22Rv1 (cell line): Measurements from ENCODE around the gene TLCD2.
"Not testable (repeated sequence)": the region's sequence is repeated elsewhere in the genome, so short reads cannot be mapped to it uniquely, and the experiment has no call there.

Experiments used
- H3K27ac ChIP-seq: fragments of 450-650 bp; 2 replicates; pipeline ENCODE4 v1.5.1; 2017
- CTCF ChIP-seq: fragments of 450-650 bp; IDR thresholded peaks from 2 replicates; pipeline ENCODE4 v1.5.1; 2017; ENCODE audit warnings: mild to moderate bottlenecking
- ZFX ChIP-seq: fragments of 450-650 bp; IDR thresholded peaks from 2 replicates; pipeline ENCODE4 v1.6.1; 2017; ENCODE audit warnings: antibody characterized with exemption, borderline replicate concordance

The TLCD2 gene

GRCh38 chr17:1727876-1728630 is 17.9 kb upstream of the TLCD2 start:
- no peak overlapping the region for H3K27ac ChIP-seq
- TF ChIP-seq CTCF (no peak), ZFX (no peak)

GRCh38 chr17:1727258-1727789 is 17.1 kb upstream of the TLCD2 start:
- no peak overlapping the region for H3K27ac ChIP-seq

GRCh38 chr17:1726626-1727257 is 16.6 kb upstream of the TLCD2 start:
- TF ChIP-seq CTCF: no peak
- no peak for TF ChIP-seq ZFX
- H3K27ac ChIP-seq: no peak overlapping the region

More at GRCh38 chr17:1727258-1727789, 17.1 kb upstream of the TLCD2 start:
- TF ChIP-seq CTCF (no peak), ZFX (no peak)

- TF ChIP-seq CTCF: no peak
- no peak for TF ChIP-seq ZFX
- H3K27ac ChIP-seq: no peak overlapping the region
Measured at GRCh38 chr17:1725642-1726511, 15.7 kb upstream of the TLCD2 start.

GRCh38 chr17:1724869-1725641 is 14.9 kb upstream of the TLCD2 start:
- peak overlapping the region; percentile 61 for H3K27ac ChIP-seq
- TF ChIP-seq CTCF: no peak
- no peak for TF ChIP-seq ZFX

- peak within 1 kb of the TSS; percentile 61 for H3K27ac ChIP-seq
- TF ChIP-seq ZFX: no peak
- TF ChIP-seq CTCF: no peak
Measured at GRCh38 chr17:1724351-1724868, 14.2 kb upstream of the TLCD2 start, which contains the start of gene WDR81. Gene WDR81, plus strand, starts transcription at chr17:1724704. Its CDS starts 256 bp downstream, at chr17:1724960.

- H3K27ac ChIP-seq: not testable (repeated sequence)
Measured at GRCh38 chr17:1722022-1722421, 11.8 kb upstream of the TLCD2 start.
